ENCODE measurements around the gene CACNA2D3.

Gene CACNA2D3

GRCh38 chr3:54223063-54223462, 100.7 kb downstream of the CACNA2D3 start:
- no peak for DNase-seq

GRCh38 chr3:54225841-54226528, 103.6 kb downstream of the CACNA2D3 start:
- no peak for DNase-seq

- no peak for DNase-seq
These were observed 106.5 kb downstream of the CACNA2D3 start for GRCh38 chr3:54228806-54229205.

GRCh38 chr3:54232618-54233017, 110.3 kb downstream of the CACNA2D3 start:
- no peak for DNase-seq

GRCh38 chr3:54235998-54236397, 113.6 kb downstream of the CACNA2D3 start:
- no peak for DNase-seq

- DNase-seq: no peak
These were observed 114.8 kb downstream of the CACNA2D3 start for GRCh38 chr3:54237109-54237508.

- DNase-seq: no peak
These were observed 115.6 kb downstream of the CACNA2D3 start for GRCh38 chr3:54237788-54238502.

GRCh38 chr3:54240309-54240708, 118.0 kb downstream of the CACNA2D3 start:
- DNase-seq: no peak

GRCh38 chr3:54243056-54243931, 120.9 kb downstream of the CACNA2D3 start:
- no peak for DNase-seq

GRCh38 chr3:54243960-54244682, 121.8 kb downstream of the CACNA2D3 start:
- no peak for DNase-seq

- DNase-seq: no peak
These were observed 129.4 kb downstream of the CACNA2D3 start for GRCh38 chr3:54251705-54252104.

- no peak for DNase-seq
These were observed 134.9 kb downstream of the CACNA2D3 start for GRCh38 chr3:54257125-54257720.

- no peak for DNase-seq
These were observed 137.3 kb downstream of the CACNA2D3 start for GRCh38 chr3:54259636-54260035.

- DNase-seq: no peak
These were observed 138.8 kb downstream of the CACNA2D3 start for GRCh38 chr3:54261141-54261540.

GRCh38 chr3:54262541-54262940, 140.2 kb downstream of the CACNA2D3 start:
- no peak for DNase-seq

GRCh38 chr3:54262946-54263345, 140.6 kb downstream of the CACNA2D3 start:
- no peak for DNase-seq

GRCh38 chr3:54264050-54264449, 141.7 kb downstream of the CACNA2D3 start:
- DNase-seq: no peak

- no peak for DNase-seq
These were observed 148.6 kb downstream of the CACNA2D3 start for GRCh38 chr3:54270816-54271526.

- DNase-seq: no peak
These were observed 151.4 kb downstream of the CACNA2D3 start for GRCh38 chr3:54273791-54274190.

GRCh38 chr3:54274607-54275006, 152.3 kb downstream of the CACNA2D3 start:
- no peak for DNase-seq

GRCh38 chr3:54279005-54279583, 156.7 kb downstream of the CACNA2D3 start:
- no peak for DNase-seq
